Activated CD4-positive, alpha-beta T cell treated with anti-CD3 and anti-CD28 coated beads for 36 hours (primary cell): ENCODE results near the gene ARSG. TPM values are rescaled to one million over a fixed set of nuclear protein-coding genes. Genes with fewer than 3 reads are reported as not detected.

ENCODE experiments used
- ATAC-seq: fragments of 200-7000 bp; cut with Tn5 transposase; one replicate; pipeline ENCODE4 v1.10.0; 2021; ENCODE audit warnings: mild to moderate bottlenecking, moderate library complexity
- CTCF ChIA-PET: fragments of 350-600 bp; sonication (Branson Sonifier 250); formaldehyde crosslinking; loops from one replicate; lab custom pipeline; 2021; ENCODE audit warnings: antibody characterized with exemption; lab: Charles Lee
- POLR2A ChIA-PET: fragments of 350-600 bp; sonication (Branson Sonifier 250); formaldehyde crosslinking; loops from one replicate; lab custom pipeline; 2021; ENCODE audit warnings: antibody characterized with exemption, inconsistent platforms; lab: Charles Lee
- DNase-seq: peaks from one replicate; pipeline ENCODE4 v3.0.0-alpha.2; 2020
- H3K27ac Mint-ChIP-seq: one replicate; pipeline ENCODE4 v1.8.0; 2021; ENCODE audit warnings: mixed read lengths
- H3K27me3 Mint-ChIP-seq: one replicate; pipeline ENCODE4 v1.8.0; 2021; ENCODE audit warnings: mixed read lengths
- H3K36me3 Mint-ChIP-seq: one replicate; pipeline ENCODE4 v1.8.0; 2021; ENCODE audit warnings: low read depth, mixed read lengths
- H3K4me1 Mint-ChIP-seq: one replicate; pipeline ENCODE4 v1.8.0; 2021; ENCODE audit warnings: mixed read lengths
- H3K4me3 Mint-ChIP-seq: one replicate; pipeline ENCODE4 v1.8.0; 2021; ENCODE audit warnings: mild to moderate bottlenecking, moderate library complexity, mixed read lengths
- H3K9me3 Mint-ChIP-seq: one replicate; pipeline ENCODE4 v1.8.0; 2021; ENCODE audit warnings: low read depth, mixed read lengths
- intact Hi-C, 2 experiments: fragments of 100-400 bp; cut with DNase I in 1 of 2; cut with micrococcal nuclease in 1 of 2; formaldehyde crosslinking; loops; one replicate each; pipeline versions ENCODE4 v1.14.2 to v1.15.1; 2022 to 2024; cut with DNase I, micrococcal nuclease
- total RNA-seq, 2 experiments: library from RNA; stranded (reverse); gene quantifications; one replicate each; pipeline ENCODE4 v1.2.3, GENCODE V29; 2021

ARSG gene
- total RNA-seq, 2 experiments from 2014 or later, result 7.8 to 10.9 TPM

DNA sequence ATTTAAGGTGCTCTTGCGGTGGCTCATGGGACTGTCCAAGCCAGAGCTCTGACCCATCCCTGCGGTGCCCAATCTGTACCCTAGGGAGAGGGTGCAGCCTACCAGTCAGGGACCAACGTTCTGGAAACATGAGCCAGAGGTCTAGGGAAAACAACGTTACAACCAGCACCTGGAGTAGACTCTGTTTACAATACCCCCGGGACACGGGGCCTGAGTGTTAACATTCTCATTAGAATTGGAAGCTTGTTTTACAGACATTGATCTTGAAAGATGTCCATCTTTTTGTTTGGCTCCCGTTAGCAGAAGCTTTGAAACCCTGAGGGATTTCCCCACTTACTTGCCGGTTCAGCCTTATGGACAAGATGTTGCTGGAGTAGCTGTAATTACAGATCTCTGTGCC is 159.1 kb downstream of the ARSG start:
- CTCF ChIA-PET, result interaction anchor here (1.0 to 1.9 kb wide), 2 partner anchors 10 to 11 kb away, joined by 3 to 11 read pairs; no protein-coding TSS in a partner anchor
- Mint-ChIP-seq H3K27me3 (no peaks in the 10 kb centered on the region), H3K4me1 (peaks cover 2% of the 10 kb centered on the region), H3K9me3 (no peaks in the 10 kb centered on the region), H3K27ac (no peak overlapping the region), H3K4me3 (no peak overlapping the region), H3K36me3 (peaks cover 3% of the 10 kb centered on the region)
- intact Hi-C loops, result no loop called here
- DNase-seq (no peak), ATAC-seq (no peak)
- POLR2A ChIA-PET, result no interaction called here

GRCh38 chr17:68450801-68451200 is 159.5 kb downstream of the ARSG start:
- Mint-ChIP-seq H3K27me3 (no peaks in the 10 kb centered on the region), H3K4me1 (peaks cover 3% of the 10 kb centered on the region), H3K9me3 (no peaks in the 10 kb centered on the region), H3K27ac (no peak overlapping the region), H3K4me3 (no peak overlapping the region), H3K36me3 (peaks cover 3% of the 10 kb centered on the region)
- ATAC-seq (no peak), DNase-seq (no peak)
- ChIA-PET CTCF (interaction anchor here (1.0 to 1.9 kb wide), 2 partner anchors 9 to 12 kb away, joined by 3 to 11 read pairs; no protein-coding TSS in a partner anchor), POLR2A (no interaction called here)
- intact Hi-C loops, result no loop called here

- Mint-ChIP-seq H3K9me3 (no peaks in the 10 kb centered on the region), H3K36me3 (peaks cover 3% of the 10 kb centered on the region), H3K4me1 (peaks cover 13% of the 10 kb centered on the region), H3K27ac (no peak overlapping the region), H3K4me3 (no peak overlapping the region), H3K27me3 (no peaks in the 10 kb centered on the region)
- intact Hi-C loops, result no loop called here
- ATAC-seq, result no peak
- POLR2A ChIA-PET, result no interaction called here
- DNase-seq, result no peak
- CTCF ChIA-PET, result interaction anchor here (2.0 to 4.6 kb wide), 2 partner anchors 9 to 15 kb away, joined by 6 to 25 read pairs; no protein-coding TSS in a partner anchor
Observed at GRCh38 chr17:68451670-68452354, 160.5 kb downstream of the ARSG start.

GRCh38 chr17:68452724-68453290 is 161.5 kb downstream of the ARSG start:
- POLR2A ChIA-PET, result interaction anchor here (0.6 kb wide), 1 partner anchor 371 kb away, joined by 5 read pairs; no protein-coding TSS in a partner anchor
- peaks cover 3% of the 10 kb centered on the region for H3K36me3 Mint-ChIP-seq
- CTCF ChIA-PET, result interaction anchor here (0.6 to 4.6 kb wide), 5 partner anchors 10 to 126 kb away, joined by 3 to 25 read pairs (median 5); no protein-coding TSS in a partner anchor
- no peaks in the 10 kb centered on the region for H3K27me3 Mint-ChIP-seq
- H3K4me3 Mint-ChIP-seq, result no peak overlapping the region
- peaks cover 16% of the 10 kb centered on the region for H3K4me1 Mint-ChIP-seq
- DNase-seq, result no peak
- intact Hi-C loops, result no loop called here
- H3K9me3 Mint-ChIP-seq, result no peaks in the 10 kb centered on the region
- ATAC-seq, result no peak
- H3K27ac Mint-ChIP-seq, result no peak overlapping the region

DNA sequence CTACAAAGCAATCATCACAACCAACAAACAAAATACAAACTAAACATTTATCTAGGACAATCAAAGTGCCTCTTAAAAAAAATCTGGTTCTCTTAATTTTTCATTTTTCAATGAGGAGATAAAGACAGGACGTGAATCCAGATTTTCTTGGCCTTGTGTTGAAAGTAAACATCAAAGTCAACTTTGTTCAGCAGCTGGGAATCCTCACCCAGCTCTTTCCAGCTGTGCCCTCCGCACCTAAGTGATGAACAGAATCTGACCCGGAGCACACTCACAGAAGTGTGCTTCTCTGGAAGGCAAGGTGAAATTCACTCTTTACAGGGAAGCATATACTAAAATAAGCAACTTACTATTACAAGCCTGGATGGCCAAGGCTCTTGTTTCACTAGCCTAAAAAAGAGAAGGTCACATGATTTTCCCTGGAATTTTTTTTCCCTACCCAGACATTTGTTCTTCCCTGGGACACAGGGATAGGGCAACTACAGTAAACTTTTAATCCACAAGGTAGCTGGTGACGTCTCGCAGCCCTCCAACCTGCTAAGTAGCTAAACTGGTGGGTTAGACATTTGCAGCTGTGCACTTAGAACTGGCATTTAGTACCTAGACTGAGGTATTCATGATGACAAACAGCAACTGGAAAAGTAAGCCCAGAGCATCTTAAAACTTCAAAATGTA is 162.8 kb downstream of the ARSG start:
- Mint-ChIP-seq H3K36me3 (peaks cover 3% of the 10 kb centered on the region), H3K27me3 (no peaks in the 10 kb centered on the region), H3K27ac (no peak overlapping the region), H3K4me1 (peaks cover 27% of the 10 kb centered on the region), H3K4me3 (no peak overlapping the region), H3K9me3 (no peaks in the 10 kb centered on the region)
- no peak for ATAC-seq
- CTCF ChIA-PET, result interaction anchor here (1.2 to 4.6 kb wide), 4 partner anchors 11 to 283 kb away, joined by 3 to 25 read pairs (median 4); no protein-coding TSS in a partner anchor
- POLR2A ChIA-PET, result no interaction called here
- no peak for DNase-seq
- intact Hi-C loops, result no loop called here

GRCh38 chr17:68455901-68456338 is 164.6 kb downstream of the ARSG start:
- Mint-ChIP-seq H3K27me3 (no peaks in the 10 kb centered on the region), H3K4me1 (peaks cover 43% of the 10 kb centered on the region), H3K27ac (no peak overlapping the region), H3K9me3 (no peaks in the 10 kb centered on the region), H3K4me3 (peak overlapping the region; percentile 80), H3K36me3 (no peaks in the 10 kb centered on the region)
- DNase-seq (no peak), ATAC-seq (no peak)
- intact Hi-C loops, result loop anchor here in 1 of 2 experiments (5.0 kb wide), 2 partner anchors 354 to 629 kb away; partner anchors contain the start of gene BPTF
- ChIA-PET POLR2A (interaction anchor here (1.0 to 1.2 kb wide), 2 partner anchors 208 to 420 kb away, joined by 3 to 6 read pairs; partner anchors contain the start of genes AMZ2 and KPNA2), CTCF (interaction anchor here (0.8 to 4.6 kb wide), 7 partner anchors 9 to 57 kb away, joined by 3 to 25 read pairs (median 3); no protein-coding TSS in a partner anchor)

DNA sequence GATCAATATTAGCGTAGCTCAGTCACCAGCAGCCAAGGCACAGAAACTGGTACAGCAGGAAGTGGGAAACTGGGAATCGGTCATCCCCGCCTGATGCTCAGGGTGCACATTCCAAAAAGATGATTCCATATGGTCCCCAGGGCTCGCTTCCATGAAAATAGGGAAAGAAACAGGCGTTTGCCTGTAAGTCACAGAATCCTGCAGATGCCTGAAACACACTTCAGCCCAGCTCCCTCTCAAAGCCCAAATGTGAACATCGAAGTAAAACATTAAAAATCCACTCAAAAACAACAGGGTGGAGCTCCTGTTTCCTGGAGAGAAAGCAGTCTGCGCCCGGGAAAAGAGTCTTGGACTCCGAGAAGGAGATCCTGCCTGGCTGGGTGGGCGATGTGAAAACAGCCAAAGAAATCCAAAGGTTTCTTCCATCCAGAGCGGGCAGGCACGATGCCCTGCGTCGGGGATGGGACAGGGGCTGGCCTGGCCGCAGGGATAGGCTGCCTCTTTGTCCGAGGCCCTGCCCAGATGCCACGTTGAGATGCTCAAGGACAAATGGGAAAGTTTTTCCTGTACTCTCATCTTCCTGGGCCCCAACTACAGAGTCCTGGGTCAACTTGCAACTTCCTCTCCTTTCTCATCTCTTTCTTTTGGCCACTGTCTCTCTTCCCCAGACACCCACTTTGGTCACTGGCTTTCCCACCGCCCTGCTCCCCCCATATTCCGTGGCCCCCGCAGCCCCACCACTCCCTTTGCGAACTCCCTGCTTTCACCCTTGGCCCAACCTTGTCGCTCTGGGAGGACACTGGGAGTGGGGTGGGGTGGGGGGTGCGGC is 165.3 kb downstream of the ARSG start:
- H3K27ac Mint-ChIP-seq, result no peak overlapping the region
- intact Hi-C loops, result loop anchor here in 1 of 2 experiments (1.0 to 5.0 kb wide), 8 partner anchors 19 to 629 kb away; partner anchors contain the start of genes ARSG, BPTF, KPNA2 and PRKAR1A
- no peak for DNase-seq
- H3K9me3 Mint-ChIP-seq, result no peaks in the 10 kb centered on the region
- ChIA-PET CTCF (interaction anchor here (0.6 to 4.6 kb wide), 11 partner anchors 9 to 207 kb away, joined by 3 to 25 read pairs (median 3); no protein-coding TSS in a partner anchor), POLR2A (interaction anchor here (0.8 to 1.5 kb wide), 5 partner anchors 201 to 421 kb away, joined by 3 to 6 read pairs (median 5); partner anchors contain the start of genes AMZ2 and KPNA2)
- no peak for ATAC-seq
- H3K27me3 Mint-ChIP-seq, result no peaks in the 10 kb centered on the region
- H3K4me1 Mint-ChIP-seq, result peaks cover 49% of the 10 kb centered on the region
- peak overlapping the region; percentile 80 for H3K4me3 Mint-ChIP-seq
- H3K36me3 Mint-ChIP-seq, result no peaks in the 10 kb centered on the region

DNA sequence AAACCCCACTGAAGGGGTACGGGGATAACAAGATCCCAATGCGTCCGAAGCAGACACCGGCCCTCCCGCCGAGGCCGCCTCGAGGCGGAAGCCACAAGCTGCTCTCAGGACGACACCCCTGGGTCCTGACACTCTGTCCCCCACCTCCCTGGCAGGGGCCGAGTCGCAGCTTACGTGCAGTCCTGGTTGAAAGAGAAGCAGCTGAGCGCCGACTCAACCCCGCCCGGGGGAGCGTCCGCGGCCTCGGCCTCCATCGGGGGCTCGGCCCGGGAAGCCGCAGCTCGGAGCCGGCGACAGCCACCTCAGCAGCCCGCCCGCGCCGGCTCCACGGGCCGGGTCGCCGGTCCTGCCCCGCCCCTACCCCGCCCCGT is 165.9 kb downstream of the ARSG start, which contains the start of gene WIPI1:
Gene WIPI1 (minus strand): TSS at position 329 of the 371 bp plus-strand sequence. CDS start 75 bp downstream, at position 254.
- H3K27ac Mint-ChIP-seq, result peak within 1 kb of the TSS; percentile 64
- ChIA-PET POLR2A (interaction anchor here (0.8 to 1.5 kb wide), 4 partner anchors 165 to 277 kb away, joined by 3 to 5 read pairs (median 4); partner anchors contain the start of gene ARSG), CTCF (interaction anchor here (0.6 to 3.0 kb wide), 10 partner anchors 10 to 207 kb away, joined by 3 to 23 read pairs (median 4); no protein-coding TSS in a partner anchor)
- no peaks in the 10 kb centered on the region for H3K9me3 Mint-ChIP-seq
- intact Hi-C loops, result loop anchor here in 1 of 2 experiments (1.0 to 5.0 kb wide), 8 partner anchors 20 to 630 kb away; partner anchors contain the start of genes ARSG, BPTF, KPNA2 and PRKAR1A
- peak within 1 kb of the TSS; percentile 80 for H3K4me3 Mint-ChIP-seq
- no peaks in the 10 kb centered on the region for H3K27me3 Mint-ChIP-seq
- peaks cover 55% of the 10 kb centered on the region for H3K4me1 Mint-ChIP-seq
- DNase-seq (no peak), ATAC-seq (peak; percentile 13)
- no peaks in the 10 kb centered on the region for H3K36me3 Mint-ChIP-seq

DNA sequence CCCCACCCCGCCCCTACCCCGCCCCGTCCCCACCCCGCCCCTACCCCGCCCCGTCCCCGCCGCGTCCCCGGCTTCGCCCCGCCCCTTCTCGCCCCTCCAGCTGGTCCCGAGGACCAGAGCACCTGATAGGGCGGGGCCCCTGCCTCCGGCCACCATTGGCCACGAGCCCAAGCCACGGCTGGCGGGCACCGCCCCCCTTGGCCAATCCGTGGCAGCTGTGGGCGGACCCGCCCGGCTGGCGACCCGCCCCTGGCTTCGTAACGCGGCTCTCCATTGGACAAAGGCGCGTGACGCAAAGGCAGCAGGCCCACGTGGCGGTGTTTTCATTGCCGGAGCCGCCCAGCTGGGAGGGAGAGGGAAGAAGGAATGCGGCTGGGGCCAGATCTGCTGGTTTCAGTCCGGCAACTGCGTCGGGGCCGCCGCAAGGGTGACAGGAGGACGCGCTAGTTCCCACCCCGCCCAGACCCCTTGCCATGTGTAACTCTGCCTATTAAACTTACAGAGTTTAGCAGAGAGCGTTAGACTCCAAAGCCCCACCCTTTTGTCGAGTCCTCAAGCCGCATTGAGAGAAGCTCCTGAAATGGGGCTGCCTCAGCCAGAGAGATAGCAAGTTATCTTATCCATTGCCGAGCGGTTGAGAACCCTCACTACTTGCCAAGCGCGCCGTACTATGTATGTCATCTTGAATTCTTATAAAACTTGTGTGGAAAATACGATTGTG is 166.4 kb downstream of the ARSG start:
- H3K4me1 Mint-ChIP-seq, result peaks cover 61% of the 10 kb centered on the region
- no peaks in the 10 kb centered on the region for H3K9me3 Mint-ChIP-seq
- peak overlapping the region; percentile 64 for H3K27ac Mint-ChIP-seq
- DNase-seq (peak; percentile 99), ATAC-seq (peak; percentile 87)
- H3K27me3 Mint-ChIP-seq, result no peaks in the 10 kb centered on the region
- no peaks in the 10 kb centered on the region for H3K36me3 Mint-ChIP-seq
- intact Hi-C loops, result loop anchor here in 1 of 2 experiments (1.0 to 5.0 kb wide), 8 partner anchors 20 to 630 kb away; partner anchors contain the start of genes ARSG, BPTF, KPNA2 and PRKAR1A
- peak overlapping the region; percentile 64 for H3K4me3 Mint-ChIP-seq
- ChIA-PET POLR2A (interaction anchor here (0.8 to 1.5 kb wide), 4 partner anchors 166 to 277 kb away, joined by 3 to 5 read pairs (median 4); partner anchors contain the start of gene ARSG), CTCF (interaction anchor here (0.6 to 3.0 kb wide), 14 partner anchors 9 to 208 kb away, joined by 3 to 23 read pairs (median 4); no protein-coding TSS in a partner anchor)
